Adipose tissue (tissue), 3 donors: ENCODE measurements around the gene FGD5. TPM values are rescaled to one million over a fixed set of nuclear protein-coding genes. Genes with fewer than 3 reads are reported as not detected.

Source experiments
- H3K27ac ChIP-seq: one replicate; pipeline ENCODE4 v1.5.1; 2013; ENCODE audit warnings: low read depth, low read length
- WGBS, 3 donors: extraction: QIAGEN DNeasy Blood & Tissue Kit; methylation state at CpG; one replicate each; pipeline ENCODE4 v1.1.7; 2013; 5-methylcytosine and 5-hydroxymethylcytosine counted together
- polyA plus RNA-seq, 3 donors: library from polyadenylated mRNA; stranded (reverse); fragments of 200-250 nt; gene quantifications; one replicate each; pipeline ENCODE4 v1.2.3, GENCODE V29; 2013
- donor health status: healthy with polysubstance abuse.
- donor health status: Bipolar disorder and iron deficiency.
- donor health status: healthy.

FGD5 gene
- polyA plus RNA-seq, 3 donors, result 3.4 to 19.5 (median 16.7) TPM

DNA sequence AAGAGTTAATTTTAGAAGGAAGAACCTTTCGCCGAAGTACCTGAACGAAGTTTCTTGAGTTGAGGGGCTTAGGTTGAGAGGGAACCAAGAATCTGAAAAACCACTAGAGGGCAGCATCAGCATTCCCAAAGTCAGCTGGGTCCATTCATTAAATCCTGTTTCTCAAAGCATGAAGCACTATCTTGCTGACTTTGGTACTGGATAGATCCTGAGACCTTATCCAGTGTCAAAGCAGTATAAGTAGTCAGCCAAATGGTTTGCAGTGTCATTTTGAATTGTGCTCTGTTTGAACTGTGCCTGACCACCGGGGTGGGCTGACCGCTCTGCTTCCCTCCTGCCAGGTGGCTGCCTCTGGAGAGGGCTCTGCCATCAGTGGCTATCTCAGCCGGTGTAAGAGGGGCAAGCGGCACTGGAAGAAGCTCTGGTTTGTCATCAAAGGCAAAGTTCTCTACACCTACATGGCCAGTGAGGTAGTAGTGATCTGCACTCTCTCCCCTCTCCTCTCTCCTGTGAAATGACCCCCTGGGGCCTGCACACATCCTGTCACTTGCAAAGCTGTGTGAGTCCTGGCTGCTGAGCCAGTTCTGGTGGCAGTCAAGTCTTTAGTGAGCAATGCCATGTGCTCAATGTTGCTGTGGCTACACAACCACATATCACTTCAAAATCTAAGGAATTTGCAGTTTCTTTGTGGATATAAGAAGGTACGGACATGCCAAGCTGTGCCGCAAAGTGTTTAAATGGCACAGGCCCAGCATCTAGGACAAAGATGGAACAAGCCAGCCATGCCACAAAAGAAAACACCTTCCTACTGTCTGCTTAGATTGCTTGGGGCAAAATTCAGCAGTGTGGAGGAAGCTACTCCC, 107.2 kb downstream of the FGD5 start:
- no peak overlapping the region for H3K27ac ChIP-seq
- WGBS, 3 donors, result 59 to 76% (median 71%) methylated on average over 9 of the region's 9 CpGs

DNA sequence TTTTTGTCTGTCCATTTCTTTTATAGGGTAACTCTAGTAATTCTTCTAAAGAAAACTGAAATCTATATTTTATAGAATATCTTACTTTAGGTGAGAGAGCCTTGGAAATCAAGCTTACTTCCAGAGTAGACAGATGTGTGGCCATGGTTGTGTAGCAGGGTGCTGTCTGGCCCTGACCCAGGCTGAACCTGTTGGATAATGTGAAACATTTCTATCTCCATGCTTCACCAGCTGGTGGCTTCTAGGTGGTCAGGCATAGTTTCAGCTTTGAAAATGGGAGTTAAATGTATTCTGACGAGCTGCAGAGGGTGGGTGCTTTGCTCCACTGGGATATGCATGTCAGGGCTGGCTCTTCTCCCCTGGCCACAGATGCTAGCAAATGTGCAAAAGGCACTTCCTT, 107.8 kb downstream of the FGD5 start:
- WGBS, 3 donors, result 71 to 80% (median 76%) methylated on average over 1 of the region's 1 CpG
- no peak overlapping the region for H3K27ac ChIP-seq

DNA sequence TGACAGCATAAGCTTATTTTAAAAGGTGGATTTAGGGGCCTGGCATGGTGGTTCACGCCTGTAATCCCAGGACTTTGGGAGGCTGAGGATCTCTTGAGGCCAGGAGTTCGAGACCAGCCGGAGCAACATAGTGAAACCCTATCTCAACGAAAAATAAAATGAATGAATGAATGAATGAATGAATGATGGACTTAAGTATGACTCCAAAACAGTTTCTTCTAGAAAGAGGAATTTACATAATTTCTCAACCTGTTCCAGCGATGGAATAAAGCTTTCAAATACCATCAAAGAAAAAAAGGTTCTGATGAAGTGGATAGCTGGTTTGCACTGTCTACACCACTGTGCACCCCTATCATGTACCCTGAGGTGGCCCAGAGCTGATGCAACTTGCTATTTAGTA, 108.5 kb downstream of the FGD5 start:
- 88 to 92% (median 90%) methylated on average over 5 of the region's 5 CpGs for WGBS, 3 donors
- no peak overlapping the region for H3K27ac ChIP-seq

DNA sequence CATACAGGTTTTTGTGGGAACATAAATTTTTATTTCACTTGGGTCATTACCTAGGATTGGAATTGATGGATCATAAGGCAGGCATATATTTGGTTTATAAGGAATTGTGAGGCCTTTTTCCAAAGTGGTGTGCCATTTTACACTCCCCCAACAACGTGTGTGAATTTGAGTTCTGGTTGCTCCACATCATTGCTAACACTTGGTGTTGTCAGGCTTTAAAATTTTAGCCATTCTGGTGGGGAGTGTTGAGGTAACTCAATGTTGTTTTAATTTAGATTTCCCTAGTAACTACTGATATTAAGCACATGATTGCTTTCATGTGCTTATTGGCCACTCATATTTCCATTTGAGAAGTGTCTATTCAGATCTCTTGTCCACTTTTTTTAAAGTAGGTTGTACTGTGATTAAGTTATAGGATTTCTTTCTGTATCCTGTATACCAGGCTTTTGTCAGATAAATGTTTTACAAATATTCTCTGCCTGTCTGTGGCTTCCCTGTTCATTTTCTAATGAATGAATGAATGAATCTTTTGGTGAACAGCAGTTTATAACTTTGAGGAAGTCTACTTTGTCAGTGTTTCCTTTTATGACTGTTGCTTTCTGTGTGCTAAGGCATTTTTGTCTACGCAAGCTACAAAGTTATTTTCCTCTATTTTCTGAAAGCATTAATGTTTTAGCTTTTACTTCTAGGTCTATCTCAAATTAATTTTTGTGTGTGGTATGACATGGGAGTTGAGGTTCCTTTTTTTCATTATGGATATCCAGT, 110.7 kb downstream of the FGD5 start:
- no peak overlapping the region for H3K27ac ChIP-seq
- 78 to 84% (median 79%) methylated on average over 2 of the region's 2 CpGs for WGBS, 3 donors

DNA sequence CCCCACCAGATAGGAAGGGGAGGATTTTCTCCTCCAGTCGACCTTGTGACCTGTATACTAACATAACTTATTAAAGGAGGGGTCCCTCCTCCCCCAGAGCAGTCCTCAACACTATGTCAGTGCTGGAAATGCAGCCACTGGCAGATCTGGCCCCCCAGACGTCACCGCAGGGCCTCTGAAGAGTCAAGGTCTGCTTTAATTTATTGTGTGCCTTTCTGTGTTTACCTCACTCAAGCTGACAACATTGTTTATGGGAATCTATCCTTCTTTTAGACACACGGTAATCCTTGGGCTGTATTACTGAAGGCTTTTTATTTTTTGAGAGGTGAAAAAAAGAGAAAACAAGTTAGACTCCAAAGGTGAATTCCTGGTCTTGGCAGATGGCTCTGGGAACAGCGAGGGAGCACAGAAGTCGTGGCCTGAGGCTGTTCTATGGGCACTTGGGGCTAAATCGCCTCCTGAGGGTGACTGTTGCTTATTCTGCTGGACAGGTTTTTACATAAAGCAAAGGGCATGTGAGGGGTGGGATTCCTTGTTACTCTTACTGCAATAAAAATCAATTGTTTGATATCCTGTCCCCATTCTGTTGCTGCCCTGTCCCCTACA, 115.2 kb downstream of the FGD5 start:
- 64 to 81% (median 76%) methylated on average over 7 of the region's 7 CpGs for WGBS, 3 donors

DNA sequence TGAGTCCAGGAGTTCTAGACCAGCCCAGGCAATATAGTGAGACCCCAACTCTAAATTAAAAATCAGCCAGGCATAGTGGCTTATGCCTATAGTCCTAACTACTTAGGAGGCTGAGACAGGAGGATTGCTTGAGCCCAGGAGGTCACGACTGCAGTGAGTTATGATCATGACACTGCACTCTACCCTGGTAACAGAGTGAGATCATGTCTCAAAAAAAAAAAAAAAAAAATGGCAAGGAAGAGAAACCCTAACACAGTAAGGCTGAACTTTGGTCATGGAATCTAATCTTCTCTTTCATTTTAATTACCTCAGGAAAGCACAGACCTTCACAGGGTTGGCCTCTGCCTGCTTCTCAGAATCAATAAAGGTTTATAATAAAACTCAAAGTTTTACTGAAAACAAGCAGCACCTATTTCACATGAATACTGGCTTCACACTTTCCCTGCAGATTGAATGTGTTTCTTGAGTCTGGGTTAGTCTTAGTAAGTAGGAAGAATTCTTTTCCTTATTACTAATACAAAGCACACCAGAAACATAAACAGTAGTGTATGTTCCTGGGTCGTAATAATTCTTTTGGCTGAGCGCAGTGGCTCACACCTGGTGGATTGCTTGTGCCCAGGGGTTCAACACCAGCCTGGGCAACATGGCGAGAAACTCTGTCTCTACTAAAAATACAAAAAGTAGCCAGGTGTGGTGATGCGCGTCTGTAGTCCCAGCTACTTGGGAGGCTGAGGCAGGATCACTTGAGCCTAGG, 117.0 kb downstream of the FGD5 start:
- H3K27ac ChIP-seq, result no peak overlapping the region
- WGBS, 3 donors, result 75 to 91% (median 90%) methylated on average over 6 of the region's 6 CpGs

More for the DNA sequence above, 115.2 kb downstream of the FGD5 start:
- H3K27ac ChIP-seq, result no peak overlapping the region

DNA sequence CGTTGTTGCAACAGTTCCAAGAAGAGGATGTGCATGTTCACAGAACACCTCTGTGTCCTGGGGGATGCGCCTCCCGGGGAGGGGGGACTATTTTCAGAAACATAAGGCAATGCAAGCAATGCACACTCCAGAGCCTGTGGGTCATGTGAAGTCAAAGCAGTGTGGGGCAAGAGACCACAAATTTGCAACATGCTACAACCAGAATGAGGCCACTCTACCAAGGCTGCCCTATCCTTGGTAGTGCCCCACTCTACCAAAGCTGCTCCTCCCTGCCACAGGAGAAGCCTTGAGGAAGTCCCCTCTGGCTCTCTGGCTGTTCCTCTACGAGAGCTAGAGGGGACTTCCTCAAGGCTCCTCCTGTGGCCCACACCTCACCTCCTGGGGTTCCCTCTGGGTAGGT, 120.2 kb downstream of the FGD5 start:
- H3K27ac ChIP-seq, result no peak overlapping the region
- WGBS, 3 donors, result 49 to 84% (median 61%) methylated on average over 4 of the region's 4 CpGs

DNA sequence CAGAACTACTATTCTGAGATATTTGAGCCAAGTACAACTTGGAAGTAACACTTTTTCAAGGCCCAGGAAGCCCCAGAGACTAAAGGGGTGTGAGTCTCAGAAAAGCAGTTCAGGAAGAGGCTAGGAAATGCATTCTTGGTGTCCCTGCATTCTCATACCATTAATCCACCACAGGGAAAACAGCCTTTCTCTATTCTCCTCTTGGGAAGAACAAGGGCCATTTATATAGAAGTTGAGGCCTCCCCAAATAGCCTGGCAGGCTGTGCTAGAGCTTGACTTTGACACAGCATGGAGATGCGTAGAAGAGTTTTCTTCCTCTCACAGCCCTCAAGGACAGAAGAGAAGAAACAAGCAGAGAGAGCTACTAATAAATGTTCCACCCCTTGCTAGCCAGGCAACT, 123.1 kb downstream of the FGD5 start:
- WGBS, 3 donors, result 88 to 100% (median 96%) methylated on average over 1 of the region's 1 CpG
- H3K27ac ChIP-seq, result no peak overlapping the region

DNA sequence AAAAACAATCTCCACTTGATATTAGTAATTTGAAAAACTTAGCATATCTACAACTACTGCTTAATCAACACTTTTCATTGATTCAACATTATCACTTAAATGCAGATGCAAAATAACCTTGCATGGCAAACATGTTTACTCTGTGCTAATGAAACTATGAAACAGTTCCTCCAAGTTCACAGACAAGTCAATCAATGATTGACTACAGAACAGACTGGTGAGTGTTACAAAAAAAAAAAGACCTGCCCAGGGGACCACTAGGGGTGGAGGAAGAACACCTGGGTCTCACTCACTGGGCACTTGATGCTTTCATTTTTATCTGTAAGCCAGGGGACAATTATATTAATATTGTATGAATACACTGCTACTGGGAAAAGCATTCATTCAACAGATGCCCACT, 124.3 kb downstream of the FGD5 start:
- H3K27ac ChIP-seq, result no peak overlapping the region

DNA sequence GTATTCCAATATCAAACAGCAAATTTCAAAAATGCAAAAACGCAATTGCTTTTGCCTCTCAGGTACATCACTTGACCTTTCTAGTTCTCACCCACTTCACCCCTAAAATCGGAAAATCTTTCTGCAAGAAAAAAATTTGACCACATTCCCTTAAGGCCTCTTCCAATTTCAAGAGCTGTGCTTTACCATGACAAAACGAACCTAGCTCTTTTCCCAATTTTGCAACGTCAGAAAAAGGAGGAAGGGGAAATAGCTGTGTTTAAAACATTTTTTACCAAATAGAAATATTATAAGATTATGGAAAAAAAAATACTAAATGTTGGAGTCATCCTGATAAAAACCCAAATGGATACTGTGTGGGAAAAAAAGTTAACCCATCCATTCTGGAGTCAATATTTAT, 127.5 kb downstream of the FGD5 start:
- no peak overlapping the region for H3K27ac ChIP-seq
- 19 to 26% (median 20%) methylated on average over 4 of the region's 4 CpGs for WGBS, 3 donors

DNA sequence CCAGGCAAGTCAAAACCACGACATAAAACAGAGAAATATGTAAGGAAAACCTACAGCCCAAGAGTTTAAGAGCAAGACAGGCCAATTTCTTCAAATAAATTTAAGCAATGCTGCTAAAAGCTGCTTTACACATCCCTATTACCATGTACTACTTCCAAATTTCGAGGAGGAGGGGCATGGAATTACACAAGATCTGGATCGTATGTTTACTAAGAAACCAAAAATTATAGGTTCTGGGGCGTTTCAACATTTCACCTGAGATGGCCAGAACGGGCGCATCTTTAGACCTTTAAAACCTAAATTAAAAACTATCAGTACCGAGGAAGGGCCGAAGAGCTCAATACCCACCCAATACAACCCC, 128.0 kb downstream of the FGD5 start:
- H3K27ac ChIP-seq, result peak overlapping the region; percentile 89
- 0 to 1% (median 0%) methylated on average over 8 of the region's 8 CpGs for WGBS, 3 donors

DNA sequence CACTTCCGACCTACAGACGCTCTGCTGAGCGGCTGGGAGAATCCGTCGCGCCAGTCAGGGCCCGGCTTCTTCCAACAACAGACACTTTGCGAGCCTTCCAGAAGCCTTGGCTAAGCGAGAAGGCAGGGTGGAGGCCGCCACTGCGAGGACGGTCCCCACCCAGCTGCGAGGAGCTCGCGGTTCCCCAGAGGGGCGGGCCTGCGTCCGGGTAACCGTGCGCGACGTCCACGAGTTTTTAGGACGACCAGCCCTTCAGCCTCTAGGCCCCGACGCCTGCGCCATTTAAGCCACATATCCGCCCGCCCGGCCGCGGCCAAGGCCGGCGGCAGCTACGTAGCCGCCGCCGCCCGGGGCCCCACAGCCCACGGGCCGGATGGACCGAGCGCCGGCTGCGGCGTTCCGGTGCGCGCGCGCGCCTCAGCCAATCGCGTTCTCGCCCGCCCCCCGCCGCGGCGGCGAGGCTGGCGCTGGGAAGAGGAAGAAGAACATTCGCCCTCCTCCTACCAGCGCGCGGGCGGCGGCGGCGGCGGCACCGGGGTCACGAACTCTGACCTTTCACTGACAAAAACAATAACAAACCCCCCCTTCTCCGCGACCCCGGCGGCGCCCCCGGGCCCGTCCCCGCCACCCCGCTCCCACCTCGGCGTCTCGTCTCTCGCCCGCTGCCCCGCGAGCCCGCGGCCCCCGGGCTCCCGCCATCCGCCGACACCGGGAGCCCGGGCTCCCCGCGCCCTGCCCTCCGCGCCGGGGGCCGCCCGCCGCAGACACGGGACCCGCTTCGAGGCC, 128.5 kb downstream of the FGD5 start, which contains the start of gene NR2C2:
NR2C2 (plus strand) TSS at position 484 of the 786 bp plus-strand sequence. CDS start 56,332 bp downstream, outside the sequence.
- 0 to 1% (median 1%) methylated on average over 80 to 106 of the region's 108 CpGs for WGBS, 3 donors

DNA sequence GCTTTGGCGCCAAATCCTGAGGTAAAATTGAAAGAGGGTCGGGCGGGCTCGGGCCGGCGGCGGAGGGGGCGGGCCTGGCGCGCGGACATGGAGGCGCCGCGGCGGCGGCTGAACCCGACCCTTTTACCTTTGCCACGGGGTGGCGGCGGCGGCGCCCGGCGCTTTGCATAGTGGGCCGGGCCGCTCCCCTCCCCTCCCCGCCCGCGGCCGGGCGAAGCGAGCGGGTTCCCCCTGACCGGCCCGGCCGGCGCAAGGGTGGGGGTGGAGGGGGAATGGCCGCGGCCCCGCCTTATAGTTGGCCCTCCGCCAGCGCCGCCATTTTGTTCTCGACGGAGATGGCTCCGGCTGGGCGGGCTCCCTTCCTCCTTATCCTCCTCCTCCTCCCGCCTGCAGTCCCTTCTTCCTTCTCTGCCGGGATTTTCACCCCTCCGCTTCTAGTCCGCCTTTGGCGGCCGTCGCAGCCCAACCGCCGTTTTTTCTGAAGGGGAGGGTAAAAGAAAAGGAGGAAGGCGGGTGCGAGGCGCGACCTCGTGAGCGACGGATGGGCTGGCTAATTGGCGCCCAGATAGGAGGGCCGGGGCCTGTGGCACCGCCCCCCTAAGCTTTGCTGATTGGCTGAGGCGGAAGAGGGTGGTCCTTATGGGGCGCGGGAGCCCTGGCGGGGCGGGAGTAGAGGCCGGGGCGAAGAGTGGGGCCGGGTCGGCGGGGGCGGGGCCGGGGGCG, 129.3 kb downstream of the FGD5 start:
- 1% methylated on average over 40 to 79 of the region's 79 CpGs for WGBS, 3 donors
- H3K27ac ChIP-seq, result peak overlapping the region; percentile 89

More for the DNA sequence above, 128.5 kb downstream of the FGD5 start, which contains the start of gene NR2C2:
- peak within 1 kb of the TSS; percentile 89 for H3K27ac ChIP-seq

DNA sequence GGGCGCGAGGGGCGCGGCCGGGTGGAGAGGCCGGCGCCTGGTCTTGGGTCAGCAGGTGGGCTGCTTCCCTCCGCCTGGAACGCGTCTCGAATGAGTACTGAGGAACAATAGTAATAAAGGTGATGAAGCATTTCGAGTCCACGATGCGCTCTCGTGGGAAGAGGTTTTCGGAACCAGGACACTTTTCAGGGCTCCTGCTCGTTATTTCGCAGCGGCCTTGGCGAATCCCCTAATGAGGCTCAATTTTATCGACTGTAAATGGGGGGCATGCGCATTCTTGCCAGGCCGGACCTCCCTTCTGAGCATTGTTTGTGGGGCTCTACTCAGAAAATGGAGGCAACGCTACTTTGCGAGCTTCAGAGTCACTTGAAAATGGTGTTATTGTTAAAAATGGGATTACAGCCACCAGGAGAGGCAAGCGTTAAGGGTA, 129.9 kb downstream of the FGD5 start:
- H3K27ac ChIP-seq, result no peak overlapping the region
- WGBS, 3 donors, result 2 to 3% (median 3%) methylated on average over 23 to 26 of the region's 26 CpGs

DNA sequence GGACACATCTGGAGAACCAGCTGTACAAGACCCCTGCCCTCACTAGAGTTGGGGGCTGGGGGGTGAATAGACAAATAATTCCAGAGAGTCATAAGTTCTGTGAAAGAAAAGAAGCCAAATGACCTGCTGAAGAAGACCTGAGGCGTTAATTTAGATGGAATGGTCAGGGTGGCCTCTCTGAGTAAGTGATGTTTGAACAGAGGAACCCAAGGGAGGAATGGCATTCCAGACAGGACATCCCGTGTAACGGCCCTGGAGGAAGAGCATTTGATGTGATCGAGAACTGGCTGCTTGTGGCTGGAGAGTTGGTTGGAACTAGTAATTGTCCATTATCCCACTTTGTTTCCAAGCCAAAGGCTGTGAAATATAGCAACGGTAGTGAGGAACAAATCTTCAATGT, 130.4 kb downstream of the FGD5 start:
- WGBS, 3 donors, result 33 to 42% (median 35%) methylated on average over 5 of the region's 5 CpGs
- H3K27ac ChIP-seq, result no peak overlapping the region

DNA sequence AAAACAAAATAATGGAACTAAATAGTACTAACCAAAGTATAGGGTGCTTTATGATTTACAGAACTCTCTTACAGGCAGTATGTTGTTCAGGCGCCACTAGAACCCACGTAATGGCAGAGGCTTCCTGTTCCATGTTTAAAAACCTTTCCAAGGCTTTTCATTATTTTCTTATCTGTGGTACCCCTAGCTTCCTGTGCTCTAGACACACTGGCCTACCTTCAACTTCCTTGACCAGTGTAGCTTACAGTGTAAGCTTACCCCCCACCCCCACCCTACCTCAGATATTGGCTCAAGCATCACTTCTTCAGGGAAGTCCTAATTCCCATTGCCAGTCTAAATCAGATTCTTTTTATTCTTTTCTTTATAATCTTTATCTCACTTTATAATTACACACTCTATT, 131.5 kb downstream of the FGD5 start:
- no peak overlapping the region for H3K27ac ChIP-seq
- 62 to 79% (median 71%) methylated on average over 2 of the region's 2 CpGs for WGBS, 3 donors

DNA sequence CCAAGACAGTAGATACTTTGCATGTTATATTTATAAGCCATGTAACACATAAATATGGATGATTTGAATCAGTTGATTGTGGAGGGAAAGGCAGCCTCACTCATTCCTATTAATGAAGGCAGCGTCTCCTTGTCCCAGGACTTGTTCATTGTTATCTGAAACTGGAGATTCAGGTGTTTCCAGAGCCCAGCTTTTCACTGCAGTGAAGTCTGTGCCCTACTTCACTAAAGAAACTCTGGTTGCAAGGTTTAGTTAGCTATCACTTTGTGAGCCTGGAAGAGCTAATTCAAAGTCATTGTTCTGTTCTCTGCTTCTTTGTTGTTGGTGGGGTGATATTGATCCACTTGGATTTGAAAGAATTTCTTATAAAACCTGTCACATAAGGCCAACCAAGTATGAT, 138.4 kb downstream of the FGD5 start:
- no peak overlapping the region for H3K27ac ChIP-seq
- 50 to 100% (median 96%) methylated on average over 1 of the region's 1 CpG for WGBS, 3 donors
